Ishikawa (cell line): ENCODE results near the gene PLA2G4A.
A peak's percentile ranks its signal among the peaks of the same experiment; 100 is the strongest.

Source experiments
- CEBPB ChIP-seq: IDR thresholded peaks from 2 replicates; pipeline ENCODE4 v1.6.1; 2012
- CREB1 ChIP-seq: IDR thresholded peaks from 2 replicates; pipeline ENCODE4 v1.6.1; 2012; ENCODE audit warnings: low read depth
- EGR1 ChIP-seq: IDR thresholded peaks from 2 replicates; pipeline ENCODE4 v1.6.1; 2012
- EP300 ChIP-seq: IDR thresholded peaks from 2 replicates; pipeline ENCODE4 v1.6.1; 2012; ENCODE audit warnings: borderline replicate concordance
- FOXM1 ChIP-seq: IDR thresholded peaks from 2 replicates; pipeline ENCODE4 v1.6.1; 2012; ENCODE audit warnings: low read depth, borderline replicate concordance
- NFIC ChIP-seq: IDR thresholded peaks from 2 replicates; pipeline ENCODE4 v1.6.1; 2012
- RAD21 ChIP-seq: IDR thresholded peaks from 2 replicates; pipeline ENCODE4 v1.6.1; 2012; ENCODE audit warnings: low read depth
- TAF1 ChIP-seq: IDR thresholded peaks from 2 replicates; pipeline ENCODE4 v1.6.1; 2012; ENCODE audit warnings: low read depth, mild to moderate bottlenecking
- TCF12 ChIP-seq: IDR thresholded peaks from 2 replicates; pipeline ENCODE4 v1.6.1; 2012; ENCODE audit warnings: low read depth
- TEAD4 ChIP-seq: IDR thresholded peaks from 2 replicates; pipeline ENCODE4 v1.6.1; 2012
- YY1 ChIP-seq: IDR thresholded peaks from 2 replicates; pipeline ENCODE4 v1.6.1; 2012; ENCODE audit warnings: low read depth
- ZBTB7A ChIP-seq: IDR thresholded peaks from 2 replicates; pipeline ENCODE4 v1.6.1; 2012; ENCODE audit warnings: low read depth
- TF ChIP-seq, protein P1 (sequence below): IDR thresholded peaks from 2 replicates; pipeline ENCODE4 v1.6.1; 2012
- TF ChIP-seq, protein P2 (sequence below): IDR thresholded peaks from 2 replicates; pipeline ENCODE4 v1.6.1; 2012
- TF ChIP-seq, protein P3 (sequence below): IDR thresholded peaks from 2 replicates; pipeline ENCODE4 v1.6.1; 2012; ENCODE audit warnings: low read depth, mild to moderate bottlenecking

Gene PLA2G4A

DNA sequence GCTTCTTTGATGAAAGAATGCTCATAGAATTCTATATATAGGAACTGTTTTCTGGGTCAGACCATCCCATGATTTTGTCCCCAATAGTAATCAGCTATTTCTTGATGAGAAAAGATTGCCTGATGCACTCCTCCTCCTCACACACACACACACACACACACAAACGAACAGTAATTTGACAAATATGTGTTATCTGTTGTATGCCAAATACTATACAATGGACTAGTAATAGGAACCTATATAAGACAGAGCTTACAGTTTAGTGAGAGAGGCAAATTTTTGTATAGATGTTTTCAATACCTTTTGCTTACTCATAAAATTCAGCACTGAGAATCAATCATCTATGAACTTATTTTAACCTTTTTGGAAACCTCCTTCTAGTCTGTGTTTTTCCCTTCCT is 76.8 kb downstream of the PLA2G4A start:
- TF ChIP-seq, protein P1, sequence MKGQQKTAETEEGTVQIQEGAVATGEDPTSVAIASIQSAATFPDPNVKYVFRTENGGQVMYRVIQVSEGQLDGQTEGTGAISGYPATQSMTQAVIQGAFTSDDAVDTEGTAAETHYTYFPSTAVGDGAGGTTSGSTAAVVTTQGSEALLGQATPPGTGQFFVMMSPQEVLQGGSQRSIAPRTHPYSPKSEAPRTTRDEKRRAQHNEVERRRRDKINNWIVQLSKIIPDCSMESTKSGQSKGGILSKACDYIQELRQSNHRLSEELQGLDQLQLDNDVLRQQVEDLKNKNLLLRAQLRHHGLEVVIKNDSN, result no peak
- no peak for TF ChIP-seq CEBPB
- TF ChIP-seq, protein P2, sequence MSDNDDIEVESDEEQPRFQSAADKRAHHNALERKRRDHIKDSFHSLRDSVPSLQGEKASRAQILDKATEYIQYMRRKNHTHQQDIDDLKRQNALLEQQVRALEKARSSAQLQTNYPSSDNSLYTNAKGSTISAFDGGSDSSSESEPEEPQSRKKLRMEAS, result no peak
- TF ChIP-seq ZBTB7A, result no peak

DNA sequence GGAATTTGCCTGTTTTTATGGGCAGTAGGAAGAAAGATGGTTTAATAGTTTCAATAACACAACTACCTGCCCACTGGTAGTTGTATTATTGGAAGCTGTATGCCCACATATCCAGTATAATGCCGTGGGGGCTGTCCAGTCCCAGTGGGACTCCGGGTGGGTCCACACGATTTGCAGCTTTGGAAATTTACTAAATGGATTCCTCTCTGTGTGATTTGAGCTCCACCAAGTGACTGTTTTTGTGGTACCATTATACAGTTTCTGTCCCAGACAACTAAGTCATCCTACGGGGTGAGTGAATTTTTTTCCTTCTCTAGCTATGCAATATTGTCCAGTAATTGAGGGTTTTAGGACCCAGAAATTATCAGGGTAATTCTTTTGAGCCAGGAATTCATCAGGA is 86.8 kb downstream of the PLA2G4A start:
- TF ChIP-seq YY1 (no peak), RAD21 (peak; percentile 24; the same call in 1 of the 2 replicates)
- TF ChIP-seq, protein P2, result no peak

DNA sequence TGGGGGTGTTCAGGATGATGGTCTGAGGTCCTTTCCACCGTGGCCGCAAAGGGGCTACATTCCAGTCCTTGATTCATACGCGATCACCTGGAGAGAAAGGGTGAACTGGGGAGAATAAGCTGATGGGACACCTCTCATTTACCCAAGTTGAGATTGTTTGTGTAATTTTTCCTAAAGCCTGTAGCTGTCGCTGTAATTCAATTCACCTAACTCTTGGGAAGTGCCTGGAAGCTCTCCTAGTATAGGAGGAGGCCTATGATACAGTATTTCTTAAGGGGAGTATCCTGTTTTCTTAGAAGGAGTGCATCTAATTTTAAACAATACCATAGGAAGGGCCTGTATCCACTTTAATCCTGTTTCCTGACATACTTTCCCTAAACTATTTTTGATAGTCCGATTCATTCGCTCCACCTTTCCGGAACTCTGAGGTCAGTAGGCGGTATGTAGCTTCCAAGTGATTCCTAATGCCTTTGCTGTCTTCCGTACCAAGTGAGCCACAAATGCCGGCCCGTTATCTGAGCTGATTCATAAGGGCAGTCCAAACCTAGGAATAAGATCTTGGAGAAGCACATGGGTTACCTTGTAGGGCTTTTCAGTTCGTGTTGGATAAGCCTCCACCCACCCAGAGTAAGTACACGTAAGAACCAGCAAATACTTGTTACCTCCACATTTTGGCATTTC is 88.5 kb downstream of the PLA2G4A start:
- peak; percentile 15; the same call in 1 of the 2 replicates for TF ChIP-seq RAD21

DNA sequence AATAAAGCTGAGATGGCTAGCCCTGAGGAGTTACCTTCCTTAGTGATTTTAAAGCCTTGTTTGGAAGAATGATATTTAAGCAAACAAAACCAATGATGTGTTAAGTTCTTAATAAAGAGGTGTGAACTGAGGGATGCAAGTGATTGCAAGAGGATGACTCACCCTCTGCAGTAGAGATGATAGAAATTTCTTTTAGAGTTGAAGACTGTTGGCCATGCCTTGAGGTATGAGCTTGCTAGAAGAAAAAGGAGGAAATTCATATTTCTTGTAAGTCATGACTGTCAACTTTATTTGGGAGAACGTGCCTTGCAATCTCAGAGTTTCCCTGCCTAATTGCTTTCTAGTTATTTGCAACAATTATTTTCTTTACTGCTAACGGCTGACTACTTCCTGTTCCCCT is 94.7 kb downstream of the PLA2G4A start:
- no peak for TF ChIP-seq RAD21
- TF ChIP-seq ZBTB7A, result no peak
- no peak for TF ChIP-seq CREB1
- no peak for TF ChIP-seq EGR1
- TF ChIP-seq FOXM1, result no peak
- TF ChIP-seq, protein P3, sequence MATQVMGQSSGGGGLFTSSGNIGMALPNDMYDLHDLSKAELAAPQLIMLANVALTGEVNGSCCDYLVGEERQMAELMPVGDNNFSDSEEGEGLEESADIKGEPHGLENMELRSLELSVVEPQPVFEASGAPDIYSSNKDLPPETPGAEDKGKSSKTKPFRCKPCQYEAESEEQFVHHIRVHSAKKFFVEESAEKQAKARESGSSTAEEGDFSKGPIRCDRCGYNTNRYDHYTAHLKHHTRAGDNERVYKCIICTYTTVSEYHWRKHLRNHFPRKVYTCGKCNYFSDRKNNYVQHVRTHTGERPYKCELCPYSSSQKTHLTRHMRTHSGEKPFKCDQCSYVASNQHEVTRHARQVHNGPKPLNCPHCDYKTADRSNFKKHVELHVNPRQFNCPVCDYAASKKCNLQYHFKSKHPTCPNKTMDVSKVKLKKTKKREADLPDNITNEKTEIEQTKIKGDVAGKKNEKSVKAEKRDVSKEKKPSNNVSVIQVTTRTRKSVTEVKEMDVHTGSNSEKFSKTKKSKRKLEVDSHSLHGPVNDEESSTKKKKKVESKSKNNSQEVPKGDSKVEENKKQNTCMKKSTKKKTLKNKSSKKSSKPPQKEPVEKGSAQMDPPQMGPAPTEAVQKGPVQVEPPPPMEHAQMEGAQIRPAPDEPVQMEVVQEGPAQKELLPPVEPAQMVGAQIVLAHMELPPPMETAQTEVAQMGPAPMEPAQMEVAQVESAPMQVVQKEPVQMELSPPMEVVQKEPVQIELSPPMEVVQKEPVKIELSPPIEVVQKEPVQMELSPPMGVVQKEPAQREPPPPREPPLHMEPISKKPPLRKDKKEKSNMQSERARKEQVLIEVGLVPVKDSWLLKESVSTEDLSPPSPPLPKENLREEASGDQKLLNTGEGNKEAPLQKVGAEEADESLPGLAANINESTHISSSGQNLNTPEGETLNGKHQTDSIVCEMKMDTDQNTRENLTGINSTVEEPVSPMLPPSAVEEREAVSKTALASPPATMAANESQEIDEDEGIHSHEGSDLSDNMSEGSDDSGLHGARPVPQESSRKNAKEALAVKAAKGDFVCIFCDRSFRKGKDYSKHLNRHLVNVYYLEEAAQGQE, result no peak
- TF ChIP-seq TAF1, result no peak
- TF ChIP-seq YY1, result no peak
- TF ChIP-seq, protein P1, result no peak
- TF ChIP-seq TEAD4, result no peak
- TF ChIP-seq, protein P2, result no peak
- TF ChIP-seq NFIC, result no peak
- TF ChIP-seq CEBPB, result no peak
- no peak for TF ChIP-seq TCF12
- TF ChIP-seq EP300, result no peak

DNA sequence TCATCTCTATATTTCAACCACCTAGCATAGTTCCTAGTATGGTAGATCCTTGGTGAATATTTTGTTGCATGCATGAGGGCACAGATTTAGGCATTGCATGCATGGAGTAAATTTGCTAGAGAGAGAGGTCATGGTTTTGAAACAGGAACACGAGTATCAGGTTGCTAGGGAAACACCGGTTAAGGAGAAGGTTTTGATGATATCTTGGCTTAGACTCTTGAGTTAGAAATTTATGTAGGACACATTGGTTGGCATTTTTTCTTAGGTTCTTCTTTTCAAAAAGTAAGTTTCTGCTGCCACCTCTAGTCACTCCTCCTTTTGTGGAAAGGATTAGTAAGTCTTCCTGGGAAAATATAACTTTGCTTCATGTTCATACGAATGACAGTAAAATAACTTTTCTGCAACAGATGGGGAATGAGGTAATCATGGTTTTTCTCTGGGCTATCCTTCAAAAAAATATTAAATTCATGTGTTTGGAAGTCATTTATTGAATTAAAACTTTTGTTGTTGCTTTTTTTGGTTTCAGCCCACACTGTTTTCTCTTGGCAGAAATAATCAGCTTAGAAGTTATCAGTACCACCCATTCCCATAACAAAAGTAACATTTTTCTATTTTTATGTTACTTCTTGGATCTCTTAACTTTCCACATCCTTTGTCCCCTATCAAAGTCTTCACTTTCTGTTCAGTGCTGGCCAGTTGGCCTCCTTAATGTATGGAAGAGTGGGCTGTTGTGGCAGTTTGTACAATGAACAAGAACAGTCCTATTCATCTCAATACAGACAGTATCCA is 97.3 kb downstream of the PLA2G4A start:
- TF ChIP-seq YY1 (no peak), EP300 (no peak), CEBPB (no peak), ZBTB7A (no peak), NFIC (no peak)

DNA sequence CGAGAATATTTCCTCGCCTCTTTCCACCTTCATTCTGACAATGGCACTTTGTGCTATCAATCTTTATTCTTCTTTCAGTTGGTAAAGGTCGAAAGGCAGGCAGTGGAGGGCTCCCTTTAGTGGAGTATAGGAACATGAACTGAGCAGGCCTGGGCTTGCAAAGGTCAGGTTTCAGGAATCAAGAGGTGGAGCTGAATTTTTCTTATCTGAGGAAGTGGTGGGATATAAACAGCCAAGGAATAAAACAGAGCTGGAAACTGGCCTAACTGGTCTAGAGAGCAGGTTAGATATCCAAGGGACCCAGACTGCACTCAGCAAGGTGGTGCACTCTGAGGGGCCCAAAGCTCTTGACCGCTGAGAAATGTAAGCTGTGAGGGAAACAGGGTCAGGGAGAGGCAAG is 99.1 kb downstream of the PLA2G4A start:
- no peak for TF ChIP-seq FOXM1
- TF ChIP-seq, protein P2, result no peak
- TF ChIP-seq CEBPB, result no peak
- TF ChIP-seq CREB1, result no peak
- TF ChIP-seq TAF1, result no peak
- TF ChIP-seq NFIC, result no peak
- TF ChIP-seq TEAD4, result no peak
- no peak for TF ChIP-seq ZBTB7A
- no peak for TF ChIP-seq EP300
- TF ChIP-seq RAD21, result no peak
- TF ChIP-seq, protein P1, result no peak
- TF ChIP-seq YY1, result no peak
- TF ChIP-seq, protein P3, result no peak
- no peak for TF ChIP-seq TCF12
